ENCODE measurements around the gene GPR183.

DNA sequence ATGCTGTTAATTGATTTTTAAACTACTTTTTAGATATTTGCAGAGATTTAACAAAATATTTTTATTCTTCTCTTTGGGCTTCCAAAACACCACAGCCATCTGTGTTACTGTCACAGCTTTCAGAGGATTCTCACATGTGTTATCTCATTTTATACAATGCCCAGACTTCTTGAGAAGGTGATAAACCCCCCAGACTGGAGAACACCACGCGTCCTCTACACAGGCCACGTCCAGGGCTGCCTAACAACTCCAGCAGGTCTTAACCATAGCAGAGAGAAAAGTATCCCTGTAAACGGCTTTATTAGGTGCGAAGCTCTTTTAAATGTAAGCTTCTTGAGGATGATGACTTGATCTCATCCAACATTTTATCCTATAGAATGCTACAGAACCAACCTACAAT, 2.0 kb downstream of the GPR183 start:
- TF ChIP-seq POLR2A (IDR thresholded peaks at IDR 0.05) = no peak
- TF ChIP-seq EP300 (IDR thresholded peaks at IDR 0.05; ENCODE audit: low read depth) = no peak

Data from transverse colon (tissue), 1 donor.